ENCODE results near the gene HOMER1.
A peak's percentile ranks its signal among the peaks of the same experiment; 100 is the strongest.

Gene HOMER1

DNA sequence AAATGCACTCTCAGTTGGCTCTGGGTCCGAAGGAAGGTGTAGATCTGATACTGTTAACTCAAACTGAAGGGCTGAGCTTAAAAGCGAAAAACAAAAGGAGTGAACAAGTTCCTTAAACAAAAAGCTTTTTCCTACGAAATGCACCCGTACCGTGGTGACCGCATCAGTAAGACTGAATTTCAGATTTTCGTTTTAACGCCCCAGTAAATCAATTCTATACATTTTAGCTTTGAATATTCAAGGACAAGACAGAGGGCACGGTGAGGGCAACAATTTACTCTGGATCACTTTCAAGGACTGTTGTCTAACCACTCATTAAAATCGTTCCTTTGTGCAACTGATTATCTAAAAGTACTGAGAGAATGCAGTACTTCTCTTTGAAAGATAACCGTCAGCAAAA lies 1.9 kb downstream of the HOMER1 start:
- DNase-seq (ENCODE audit: extremely low spot score): no peak
- CTCF ChIA-PET: interaction anchor here (1.2 to 1.3 kb wide), 3 partner anchors 24 to 491 kb away, joined by 3 read pairs; no protein-coding TSS in a partner anchor
- POLR2A ChIA-PET: interaction anchor here (1.0 to 1.4 kb wide), 4 partner anchors 19 to 377 kb away, joined by 3 to 5 read pairs (median 3); no protein-coding TSS in a partner anchor
- TF ChIP-seq, protein P1, sequence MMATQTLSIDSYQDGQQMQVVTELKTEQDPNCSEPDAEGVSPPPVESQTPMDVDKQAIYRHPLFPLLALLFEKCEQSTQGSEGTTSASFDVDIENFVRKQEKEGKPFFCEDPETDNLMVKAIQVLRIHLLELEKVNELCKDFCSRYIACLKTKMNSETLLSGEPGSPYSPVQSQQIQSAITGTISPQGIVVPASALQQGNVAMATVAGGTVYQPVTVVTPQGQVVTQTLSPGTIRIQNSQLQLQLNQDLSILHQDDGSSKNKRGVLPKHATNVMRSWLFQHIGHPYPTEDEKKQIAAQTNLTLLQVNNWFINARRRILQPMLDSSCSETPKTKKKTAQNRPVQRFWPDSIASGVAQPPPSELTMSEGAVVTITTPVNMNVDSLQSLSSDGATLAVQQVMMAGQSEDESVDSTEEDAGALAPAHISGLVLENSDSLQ (IDR thresholded peaks at IDR 0.05): no peak
- TF ChIP-seq NFRKB (IDR thresholded peaks at IDR 0.05): no peak
- no peak for TF ChIP-seq TARDBP (IDR thresholded peaks at IDR 0.05)
- no peak for TF ChIP-seq FOXK2 (IDR thresholded peaks at IDR 0.05)
- TF ChIP-seq SP1 (IDR thresholded peaks at IDR 0.05): no peak
- TF ChIP-seq ZNF384 (IDR thresholded peaks at IDR 0.05): no peak
- no peak for TF ChIP-seq L3MBTL2 (conservative IDR thresholded peaks at IDR 0.05)

DNA sequence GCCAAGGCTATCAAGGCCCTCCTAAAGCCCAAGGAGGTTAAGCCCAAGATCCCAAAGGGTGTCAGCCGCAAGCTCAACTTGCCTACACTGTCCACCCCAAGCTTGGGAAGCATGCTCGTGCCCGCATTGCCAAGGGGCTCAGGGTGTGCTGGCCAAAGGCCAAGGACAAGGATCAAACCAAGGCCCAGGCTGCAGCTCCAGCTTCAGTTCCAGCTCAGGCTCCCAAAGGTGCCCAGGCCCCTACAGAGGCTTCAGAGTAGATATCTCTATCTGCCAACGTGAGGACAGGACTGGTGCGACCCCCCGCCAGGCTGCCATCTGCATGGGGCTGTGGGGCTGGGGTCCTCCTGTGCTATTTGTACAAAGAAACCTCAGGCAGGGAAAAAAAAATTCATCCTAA lies 3.3 kb downstream of the HOMER1 start:
- CTCF ChIA-PET: no interaction called here
- POLR2A ChIA-PET: interaction anchor here (1.0 to 1.4 kb wide), 2 partner anchors 17 to 24 kb away, joined by 3 to 5 read pairs; no protein-coding TSS in a partner anchor

DNA sequence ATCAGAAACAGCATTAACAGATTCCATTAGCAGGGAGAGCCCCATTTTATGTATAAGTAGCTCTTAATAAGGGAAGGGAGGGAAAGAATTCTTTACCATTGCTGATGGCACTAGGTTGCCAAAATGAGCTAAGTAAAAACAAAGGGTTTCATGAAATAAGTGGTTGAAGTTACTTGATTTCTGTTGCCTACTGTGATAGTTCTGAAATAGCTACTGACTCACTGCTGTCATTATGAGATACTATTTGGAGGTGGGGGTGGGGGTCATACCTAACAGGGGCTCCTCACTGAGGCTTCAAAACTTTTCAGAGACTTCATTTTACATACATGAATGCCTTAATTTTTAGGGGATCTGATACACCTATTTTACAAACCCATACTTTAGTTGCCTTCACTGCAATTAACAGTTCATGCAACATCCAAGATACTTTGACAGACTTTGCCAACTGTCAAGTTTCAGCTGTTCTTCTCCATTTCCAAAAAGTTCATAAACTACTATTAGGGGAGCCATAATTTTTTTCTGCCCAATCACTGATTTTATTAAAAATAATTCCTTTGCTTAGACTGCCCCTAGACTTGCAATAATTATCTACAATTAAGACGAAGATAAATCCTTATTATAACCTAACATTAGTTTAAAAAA lies 4.6 kb downstream of the HOMER1 start:
- ChIA-PET POLR2A (interaction anchor here (0.7 to 1.8 kb wide), 4 partner anchors 21 to 451 kb away, joined by 3 to 5 read pairs (median 3); no protein-coding TSS in a partner anchor), CTCF (interaction anchor here (0.6 to 1.2 kb wide), 4 partner anchors 102 to 1917 kb away, joined by 3 to 6 read pairs (median 3); no protein-coding TSS in a partner anchor)
- TF ChIP-seq FOXA1 (IDR thresholded peaks at IDR 0.05): no peak
- no peak for TF ChIP-seq FOXK2 (IDR thresholded peaks at IDR 0.05)
- TF ChIP-seq TARDBP (IDR thresholded peaks at IDR 0.05): no peak
- no peak for TF ChIP-seq SP1 (IDR thresholded peaks at IDR 0.05)
- DNase-seq (ENCODE audit: extremely low spot score): no peak

More for the DNA sequence above, 3.3 kb downstream of the HOMER1 start:
- no peak for DNase-seq (ENCODE audit: extremely low spot score)
- TF ChIP-seq, protein P1 (IDR thresholded peaks at IDR 0.05): no peak
- TF ChIP-seq L3MBTL2 (conservative IDR thresholded peaks at IDR 0.05) (no peak), BHLHE40 (IDR thresholded peaks at IDR 0.05; ENCODE audit: borderline replicate concordance) (no peak)

DNA sequence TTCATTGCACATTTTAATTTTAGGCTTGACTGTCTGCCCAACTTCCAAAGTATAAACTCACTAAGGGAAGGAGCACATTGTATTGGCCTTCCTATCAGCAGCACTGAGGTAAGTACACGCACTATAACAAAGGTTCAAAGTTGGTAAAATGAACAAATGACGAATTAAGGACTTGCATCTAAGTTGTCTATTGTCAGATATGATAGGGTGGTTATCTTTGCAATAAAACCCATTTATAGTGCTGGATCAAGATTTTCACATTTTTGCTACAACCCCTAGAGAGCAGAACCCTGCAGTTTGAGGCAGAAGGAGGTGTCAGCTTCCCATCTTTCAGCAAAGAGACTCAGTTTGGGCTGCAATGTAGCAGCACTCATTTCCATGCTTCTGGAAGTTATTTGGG lies 5.1 kb downstream of the HOMER1 start:
- TF ChIP-seq FOXK2 (IDR thresholded peaks at IDR 0.05): no peak
- TF ChIP-seq, protein P1 (IDR thresholded peaks at IDR 0.05): no peak
- no peak for TF ChIP-seq ZNF384 (IDR thresholded peaks at IDR 0.05)
- no peak for TF ChIP-seq LEF1 (IDR thresholded peaks at IDR 0.05; ENCODE audit: borderline replicate concordance)
- TF ChIP-seq FOXM1 (IDR thresholded peaks at IDR 0.05; ENCODE audit: borderline replicate concordance): no peak
- no peak for TF ChIP-seq L3MBTL2 (conservative IDR thresholded peaks at IDR 0.05)
- TF ChIP-seq NFRKB (IDR thresholded peaks at IDR 0.05): no peak
- no peak for TF ChIP-seq ELF4 (IDR thresholded peaks at IDR 0.05)
- TF ChIP-seq SP1 (IDR thresholded peaks at IDR 0.05): no peak
- POLR2A ChIA-PET: interaction anchor here (0.7 to 1.8 kb wide), 4 partner anchors 21 to 450 kb away, joined by 3 to 5 read pairs (median 3); no protein-coding TSS in a partner anchor
- DNase-seq (ENCODE audit: extremely low spot score): no peak
- CTCF ChIA-PET: interaction anchor here (0.6 to 1.2 kb wide), 3 partner anchors 103 to 1917 kb away, joined by 3 to 6 read pairs (median 3); no protein-coding TSS in a partner anchor

DNA sequence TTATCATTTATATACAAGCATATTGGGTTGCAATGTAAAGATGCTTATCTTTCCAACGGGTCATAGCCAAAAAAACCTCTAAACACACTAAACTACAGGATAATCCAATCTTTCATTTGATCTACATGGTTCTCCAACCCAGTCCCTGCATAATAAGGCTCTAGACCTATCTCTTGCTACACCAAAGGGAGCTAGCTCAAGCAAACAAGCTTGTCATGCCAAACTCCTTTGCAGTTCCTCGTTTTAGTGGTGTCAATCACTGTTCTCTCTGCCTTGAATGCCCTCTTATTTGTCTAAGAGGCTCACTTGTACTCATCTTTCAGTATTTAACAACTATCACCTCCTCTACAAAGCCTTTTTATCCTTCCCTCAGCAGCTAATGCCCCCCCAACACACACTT lies 5.6 kb downstream of the HOMER1 start:
- no peak for DNase-seq (ENCODE audit: extremely low spot score)
- ChIA-PET POLR2A (interaction anchor here (0.8 to 1.8 kb wide), 2 partner anchors 20 to 103 kb away, joined by 3 to 5 read pairs; no protein-coding TSS in a partner anchor), CTCF (interaction anchor here (0.6 to 1.2 kb wide), 2 partner anchors 103 to 375 kb away, joined by 3 read pairs; no protein-coding TSS in a partner anchor)
- TF ChIP-seq, protein P1 (IDR thresholded peaks at IDR 0.05): peak; percentile 95
- TF ChIP-seq HDGF (IDR thresholded peaks at IDR 0.05; ENCODE audit: borderline replicate concordance): no peak

DNA sequence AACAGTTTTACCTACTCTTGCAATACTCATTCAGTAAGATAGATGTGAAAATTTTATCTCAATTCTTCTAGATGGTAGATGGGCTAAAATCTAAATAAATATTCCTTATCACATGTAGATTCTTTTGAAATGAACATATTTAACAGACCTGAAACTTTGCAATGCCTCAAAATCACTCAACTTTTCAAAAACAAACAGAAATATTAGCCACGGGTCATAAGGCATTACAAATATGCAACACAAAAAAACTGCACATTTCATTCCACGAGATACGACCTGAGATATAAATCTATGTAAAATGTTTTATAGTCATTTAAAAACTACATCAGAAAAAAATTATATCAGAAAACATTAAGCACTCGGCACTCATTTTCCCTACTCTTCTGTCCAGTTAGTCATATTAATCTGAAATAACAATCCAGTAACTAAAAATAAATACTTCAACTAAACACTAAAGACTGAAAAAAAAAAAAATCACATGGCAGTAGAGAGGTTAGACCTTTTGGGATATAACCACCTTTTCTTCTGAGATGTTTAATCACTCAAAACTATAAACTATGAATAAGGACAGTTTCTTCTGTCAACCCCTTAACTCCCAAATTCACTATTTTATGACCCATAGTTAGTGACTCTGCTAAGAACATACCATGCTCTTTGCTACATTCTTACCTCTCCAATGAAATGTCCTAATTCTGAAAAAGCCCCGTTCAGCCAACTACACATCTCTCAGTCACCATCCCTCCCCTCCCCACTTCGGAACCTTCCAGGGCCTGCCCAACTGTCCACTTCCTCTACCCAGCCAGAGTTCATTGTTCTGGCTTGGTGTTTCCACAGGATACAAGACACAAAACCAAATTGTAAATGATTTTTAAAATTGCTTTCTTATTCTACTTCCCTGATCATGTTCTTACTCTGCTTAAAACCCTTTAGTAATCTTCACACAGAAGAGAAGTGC lies 6.4 kb downstream of the HOMER1 start:
- ChIA-PET POLR2A (interaction anchor here (1.8 kb wide), 1 partner anchor 19 kb away, joined by 5 read pairs; no protein-coding TSS in a partner anchor), CTCF (no interaction called here)
- TF ChIP-seq BHLHE40 (IDR thresholded peaks at IDR 0.05; ENCODE audit: borderline replicate concordance): no peak
- peak; percentile 48 for TF ChIP-seq ZNF384 (IDR thresholded peaks at IDR 0.05)
- TF ChIP-seq SP1 (IDR thresholded peaks at IDR 0.05): no peak
- no peak for TF ChIP-seq FOXM1 (IDR thresholded peaks at IDR 0.05; ENCODE audit: borderline replicate concordance)
- TF ChIP-seq SUZ12 (IDR thresholded peaks at IDR 0.05): no peak
- DNase-seq (ENCODE audit: extremely low spot score): no peak
